ENCODE measurements around the gene HSPA1L.

GRCh38 chr6:31769684-31770371, 45.3 kb downstream of the HSPA1L start:
- TF ChIP-seq POLR2A (IDR thresholded peaks at IDR 0.05) (no peak), CTCF (IDR thresholded peaks at IDR 0.05) (peak; percentile 67 to 93 (median 84))
